ENCODE data around the gene RNF144A. TPM values are rescaled to one million over a fixed set of nuclear protein-coding genes. Genes with fewer than 3 reads are reported as not detected.

The RNF144A gene
- total RNA-seq, 1 experiment from 2014 or later = 13.6 TPM

GRCh38 chr2:6956566-6956965, 39.4 kb downstream of the RNF144A start:
- H3K9me3 Mint-ChIP-seq = no peaks in the 10 kb centered on the region
- ChIA-PET CTCF (no interaction called here), POLR2A (no interaction called here)
- H3K4me3 Mint-ChIP-seq = no peak overlapping the region
- ATAC-seq = no peak
- H3K4me1 Mint-ChIP-seq = no peaks in the 10 kb centered on the region
- TF ChIP-seq HMGXB4 (CRISPR knock-in tag; IDR thresholded peaks at IDR 0.05) (no peak), GRHL2 (CRISPR knock-in tag; IDR thresholded peaks at IDR 0.05; ENCODE audit: insufficient replicate concordance, severe bottlenecking) (no peak), ZNF219 (CRISPR knock-in tag; IDR thresholded peaks at IDR 0.05; ENCODE audit: borderline replicate concordance) (no peak)
- TF ChIP-seq, protein P1, sequence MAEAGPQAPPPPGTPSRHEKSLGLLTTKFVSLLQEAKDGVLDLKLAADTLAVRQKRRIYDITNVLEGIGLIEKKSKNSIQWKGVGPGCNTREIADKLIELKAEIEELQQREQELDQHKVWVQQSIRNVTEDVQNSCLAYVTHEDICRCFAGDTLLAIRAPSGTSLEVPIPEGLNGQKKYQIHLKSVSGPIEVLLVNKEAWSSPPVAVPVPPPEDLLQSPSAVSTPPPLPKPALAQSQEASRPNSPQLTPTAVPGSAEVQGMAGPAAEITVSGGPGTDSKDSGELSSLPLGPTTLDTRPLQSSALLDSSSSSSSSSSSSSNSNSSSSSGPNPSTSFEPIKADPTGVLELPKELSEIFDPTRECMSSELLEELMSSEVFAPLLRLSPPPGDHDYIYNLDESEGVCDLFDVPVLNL (CRISPR knock-in tag; IDR thresholded peaks at IDR 0.05; ENCODE audit: borderline replicate concordance, low read depth) = no peak
- no peaks in the 10 kb centered on the region for H3K36me3 Mint-ChIP-seq
- DNase-seq (ENCODE audit: low spot score) = no peak
- H3K27ac Mint-ChIP-seq = no peak overlapping the region
- no peaks in the 10 kb centered on the region for H3K27me3 Mint-ChIP-seq (ENCODE audit: low read depth)

GRCh38 chr2:6957031-6957714, 40.0 kb downstream of the RNF144A start:
- CTCF ChIA-PET = interaction anchor here (1.1 kb wide), 1 partner anchor 11 kb away, joined by 5 read pairs; no protein-coding TSS in a partner anchor
- ATAC-seq (no peak), DNase-seq (ENCODE audit: low spot score) (no peak)
- POLR2A ChIA-PET = no interaction called here
- no peaks in the 10 kb centered on the region for H3K27me3 Mint-ChIP-seq (ENCODE audit: low read depth)
- H3K27ac Mint-ChIP-seq = no peak overlapping the region
- no peaks in the 10 kb centered on the region for H3K4me1 Mint-ChIP-seq
- H3K4me3 Mint-ChIP-seq = no peak overlapping the region
- no peaks in the 10 kb centered on the region for H3K36me3 Mint-ChIP-seq
- H3K9me3 Mint-ChIP-seq = no peaks in the 10 kb centered on the region
- TF ChIP-seq TP53 (CRISPR knock-in tag; IDR thresholded peaks at IDR 0.05) (no peak), NFATC4 (CRISPR knock-in tag; IDR thresholded peaks at IDR 0.05) (no peak), SMAD3 (CRISPR knock-in tag; IDR thresholded peaks at IDR 0.05; ENCODE audit: borderline replicate concordance) (no peak), NR2C2 (CRISPR knock-in tag; IDR thresholded peaks at IDR 0.05) (no peak)
- TF ChIP-seq, protein P2, sequence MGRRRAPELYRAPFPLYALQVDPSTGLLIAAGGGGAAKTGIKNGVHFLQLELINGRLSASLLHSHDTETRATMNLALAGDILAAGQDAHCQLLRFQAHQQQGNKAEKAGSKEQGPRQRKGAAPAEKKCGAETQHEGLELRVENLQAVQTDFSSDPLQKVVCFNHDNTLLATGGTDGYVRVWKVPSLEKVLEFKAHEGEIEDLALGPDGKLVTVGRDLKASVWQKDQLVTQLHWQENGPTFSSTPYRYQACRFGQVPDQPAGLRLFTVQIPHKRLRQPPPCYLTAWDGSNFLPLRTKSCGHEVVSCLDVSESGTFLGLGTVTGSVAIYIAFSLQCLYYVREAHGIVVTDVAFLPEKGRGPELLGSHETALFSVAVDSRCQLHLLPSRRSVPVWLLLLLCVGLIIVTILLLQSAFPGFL (CRISPR knock-in tag; IDR thresholded peaks at IDR 0.05; ENCODE audit: borderline replicate concordance) = no peak
- TF ChIP-seq, protein P1 (CRISPR knock-in tag; IDR thresholded peaks at IDR 0.05; ENCODE audit: borderline replicate concordance, low read depth) = no peak

- Mint-ChIP-seq H3K27me3 (ENCODE audit: low read depth) (no peaks in the 10 kb centered on the region), H3K9me3 (no peaks in the 10 kb centered on the region), H3K4me1 (no peaks in the 10 kb centered on the region), H3K36me3 (no peaks in the 10 kb centered on the region), H3K4me3 (no peak overlapping the region), H3K27ac (no peak overlapping the region)
- ChIA-PET CTCF (interaction anchor here (1.1 kb wide), 1 partner anchor 10 kb away, joined by 5 read pairs; no protein-coding TSS in a partner anchor), POLR2A (no interaction called here)
- DNase-seq (ENCODE audit: low spot score) = no peak
- no peak for ATAC-seq
- TF ChIP-seq TEAD4 (CRISPR knock-in tag; IDR thresholded peaks at IDR 0.05) (no peak), ATF1 (CRISPR knock-in tag; IDR thresholded peaks at IDR 0.05) (no peak), GTF2I (CRISPR knock-in tag; conservative IDR thresholded peaks at IDR 0.05) (no peak), GABPB1 (CRISPR knock-in tag; IDR thresholded peaks at IDR 0.05) (no peak), ZNF671 (CRISPR knock-in tag; IDR thresholded peaks at IDR 0.05) (no peak), CBFB (CRISPR knock-in tag; IDR thresholded peaks at IDR 0.05; ENCODE audit: low read depth) (no peak), RELA (CRISPR knock-in tag; IDR thresholded peaks at IDR 0.05; ENCODE audit: borderline replicate concordance) (no peak), OVOL2 (CRISPR knock-in tag; IDR thresholded peaks at IDR 0.05; ENCODE audit: borderline replicate concordance) (no peak), ZNF138 (CRISPR knock-in tag; conservative IDR thresholded peaks at IDR 0.05) (no peak), NFYB (CRISPR knock-in tag; conservative IDR thresholded peaks at IDR 0.05; ENCODE audit: low read depth) (no peak), ARID4B (CRISPR knock-in tag; IDR thresholded peaks at IDR 0.05; ENCODE audit: borderline replicate concordance) (no peak)
- TF ChIP-seq, protein P3, sequence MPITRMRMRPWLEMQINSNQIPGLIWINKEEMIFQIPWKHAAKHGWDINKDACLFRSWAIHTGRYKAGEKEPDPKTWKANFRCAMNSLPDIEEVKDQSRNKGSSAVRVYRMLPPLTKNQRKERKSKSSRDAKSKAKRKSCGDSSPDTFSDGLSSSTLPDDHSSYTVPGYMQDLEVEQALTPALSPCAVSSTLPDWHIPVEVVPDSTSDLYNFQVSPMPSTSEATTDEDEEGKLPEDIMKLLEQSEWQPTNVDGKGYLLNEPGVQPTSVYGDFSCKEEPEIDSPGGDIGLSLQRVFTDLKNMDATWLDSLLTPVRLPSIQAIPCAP (CRISPR knock-in tag; IDR thresholded peaks at IDR 0.05) = no peak
Observed at GRCh38 chr2:6957910-6958615, 40.9 kb downstream of the RNF144A start.
